DND-41 (cell line): ENCODE measurements around the gene IL21R.

ENCODE experiments used
- CTCF ChIP-seq: IDR thresholded peaks from 2 replicates; pipeline ENCODE4 v1.5.1; 2012; ENCODE audit warnings: borderline replicate concordance, low read length, moderate library complexity, mild to moderate bottlenecking; ENCODE audit not compliant: poor library complexity, severe bottlenecking; ENCODE audit errors: extremely low read depth
- EZH2 ChIP-seq: IDR thresholded peaks from 3 replicates; pipeline ENCODE4 v1.6.1; 2012; ENCODE audit warnings: borderline replicate concordance, low read depth, mild to moderate bottlenecking, moderate library complexity, low read length, inconsistent platforms; ENCODE audit not compliant: severe bottlenecking

GRCh38 chr16:27408602-27409031 is 6.6 kb downstream of the IL21R start:
- TF ChIP-seq CTCF: no peak
- TF ChIP-seq EZH2: no peak
